IMR-90 (cell line): ENCODE measurements around the gene NR6A1. TPM values are rescaled to one million over a fixed set of nuclear protein-coding genes. Genes with fewer than 3 reads are reported as not detected.

Source experiments
- ATAC-seq: fragments of 200-7000 bp; cut with Tn5 transposase; 2 replicates; pipeline ENCODE4 v1.9.1; 2020; ENCODE audit warnings: low read depth, mild to moderate bottlenecking, moderate library complexity
- BruUV-seq: library from RNA; stranded (reverse); fragments of 400-500 nt; replicated peaks from 2 replicates; lab custom pipeline; 2021; lab: Mats Ljungman, UMichigan
- CTCF ChIA-PET: fragments of 300-600 bp; formaldehyde crosslinking; extraction: SDS; loops from one replicate; lab custom pipeline; 2021; ENCODE audit warnings: antibody characterized with exemption; lab: Yijun Ruan, JAX
- POLR2A ChIA-PET: fragments of 300-600 bp; sonication (Branson Sonifier 250); formaldehyde crosslinking; loops from one replicate; lab custom pipeline; 2022; ENCODE audit warnings: antibody characterized with exemption; ENCODE audit not compliant: unreplicated experiment; lab: Charles Lee
- DNase-seq: peaks from one replicate; pipeline ENCODE4 v3.0.0; 2013
- H2AFZ ChIP-seq: replicated peaks from 2 replicates; pipeline ENCODE3; 2013; ENCODE audit warnings: low read length, mild to moderate bottlenecking; ENCODE audit not compliant: poor library complexity
- H2AK5ac ChIP-seq: 2 replicates; pipeline ENCODE4 v1.6.1; 2013; ENCODE audit warnings: low read depth, low read length, inconsistent platforms
- H2AK9ac ChIP-seq: replicated peaks from 2 replicates; pipeline ENCODE3; 2013; ENCODE audit warnings: mild to moderate bottlenecking, low read depth, low read length, moderate library complexity; ENCODE audit not compliant: poor library complexity
- H2BK120ac ChIP-seq: 2 replicates; pipeline ENCODE4 v1.6.1; 2013; ENCODE audit warnings: low read depth, low read length, inconsistent platforms
- H2BK15ac ChIP-seq: 3 replicates; pipeline ENCODE4 v1.6.1; 2013; ENCODE audit warnings: low read depth, low read length, inconsistent platforms
- H2BK20ac ChIP-seq: 2 replicates; pipeline ENCODE4 v1.6.1; 2013; ENCODE audit warnings: low read depth, mild to moderate bottlenecking, inconsistent platforms, low read length, moderate library complexity
- H2BK5ac ChIP-seq: 2 replicates; pipeline ENCODE4 v1.6.1; 2013; ENCODE audit warnings: mild to moderate bottlenecking, low read depth, low read length, inconsistent platforms; ENCODE audit not compliant: poor library complexity, severe bottlenecking
- H3K14ac ChIP-seq: replicated peaks from 2 replicates; pipeline ENCODE4 v1.6.1; 2013; ENCODE audit warnings: low read depth, low read length, inconsistent platforms
- H3K18ac ChIP-seq: 2 replicates; pipeline ENCODE4 v1.6.1; 2013; ENCODE audit warnings: low read depth, low read length, control low read depth
- H3K23ac ChIP-seq: 2 replicates; pipeline ENCODE4 v1.6.1; 2013; ENCODE audit warnings: low read depth, low read length, inconsistent platforms
- H3K27ac ChIP-seq: 2 replicates; pipeline ENCODE4 v1.5.1; 2013; ENCODE audit warnings: mild to moderate bottlenecking, control low read depth, low read length; ENCODE audit not compliant: insufficient read depth
- H3K27me3 ChIP-seq: 2 replicates; pipeline ENCODE4 v1.6.1; 2013; ENCODE audit warnings: low read length; ENCODE audit not compliant: control insufficient read depth, insufficient read depth
- H3K36me3 ChIP-seq: 2 replicates; pipeline ENCODE4 v1.6.1; 2013; ENCODE audit warnings: low read length, mixed read lengths; ENCODE audit not compliant: control insufficient read depth, insufficient read depth
- H3K4ac ChIP-seq: 2 replicates; pipeline ENCODE4 v1.6.1; 2013; ENCODE audit warnings: low read depth, low read length, inconsistent platforms
- H3K4me1 ChIP-seq: 2 replicates; pipeline ENCODE4 v1.6.1; 2013; ENCODE audit warnings: low read length, mixed read lengths; ENCODE audit not compliant: control insufficient read depth, insufficient read depth
- H3K4me2 ChIP-seq: 2 replicates; pipeline ENCODE4 v1.6.1; 2013; ENCODE audit warnings: low read depth, mild to moderate bottlenecking, control low read depth, low read length, moderate library complexity
- H3K4me3 ChIP-seq: 2 replicates; pipeline ENCODE4 v1.5.1; 2013; ENCODE audit warnings: low read depth, mild to moderate bottlenecking, control low read depth, low read length, moderate library complexity; ENCODE audit not compliant: insufficient read depth
- H3K56ac ChIP-seq: 2 replicates; pipeline ENCODE4 v1.6.1; 2013; ENCODE audit warnings: low read length, inconsistent platforms; ENCODE audit not compliant: insufficient read depth; ENCODE audit errors: extremely low read depth
- H3K79me1 ChIP-seq, 2 experiments: 2 replicates each; pipeline ENCODE4 v1.6.1; 2013; ENCODE audit warnings: low read length in 2 of 2, inconsistent platforms in 1 of 2, low read depth in 1 of 2
- H3K9ac ChIP-seq: 2 replicates; pipeline ENCODE4 v1.6.1; 2013; ENCODE audit warnings: low read depth, low read length, control low read depth
- H3K9me1 ChIP-seq: 2 replicates; pipeline ENCODE4 v1.6.1; 2013; ENCODE audit warnings: low read length, inconsistent platforms; ENCODE audit not compliant: insufficient read depth
- H3K9me3 ChIP-seq: 2 replicates; pipeline ENCODE4 v1.6.1; 2013; ENCODE audit warnings: low read length; ENCODE audit not compliant: control insufficient read depth, insufficient read depth
- H4K20me1 ChIP-seq: 2 replicates; pipeline ENCODE4 v1.6.1; 2013; ENCODE audit warnings: low read length, inconsistent platforms; ENCODE audit not compliant: insufficient read depth
- H4K5ac ChIP-seq: 2 replicates; pipeline ENCODE4 v1.6.1; 2013; ENCODE audit warnings: mild to moderate bottlenecking, low read depth, low read length, control low read depth
- H4K8ac ChIP-seq, 2 experiments: 2 replicates each; pipeline ENCODE4 v1.6.1; 2013; ENCODE audit warnings: low read depth in 2 of 2, low read length in 2 of 2, control low read depth in 1 of 2, inconsistent platforms in 1 of 2
- H4K91ac ChIP-seq: 2 replicates; pipeline ENCODE4 v1.6.1; 2013; ENCODE audit warnings: low read depth, low read length, inconsistent platforms; ENCODE audit not compliant: insufficient read depth
- BHLHE40 ChIP-seq: fragments of 150-350 bp; IDR thresholded peaks from 2 replicates; pipeline ENCODE4 v1.6.1; 2016; ENCODE audit warnings: mild to moderate bottlenecking, low read depth, low read length
- CEBPB ChIP-seq: IDR thresholded peaks from 2 replicates; pipeline ENCODE4 v1.6.1; 2012; ENCODE audit warnings: low read depth, low read length, improper control_type of control experiment
- CHD1 ChIP-seq: IDR thresholded peaks from 2 replicates; pipeline ENCODE4 v1.6.1; 2012; ENCODE audit warnings: low read depth, low read length, improper control_type of control experiment
- ELK1 ChIP-seq: fragments of 150-350 bp; IDR thresholded peaks from 2 replicates; pipeline ENCODE4 v1.6.1; 2016; ENCODE audit warnings: low read depth, mild to moderate bottlenecking, low read length, moderate library complexity, borderline replicate concordance
- FOS ChIP-seq: fragments of 150-350 bp; IDR thresholded peaks from 2 replicates; pipeline ENCODE4 v1.6.1; 2016; ENCODE audit warnings: low read depth, low read length
- MAFK ChIP-seq: IDR thresholded peaks from 2 replicates; pipeline ENCODE4 v1.6.1; 2012; ENCODE audit warnings: low read depth, low read length, improper control_type of control experiment
- MAZ ChIP-seq: IDR thresholded peaks from 2 replicates; pipeline ENCODE4 v1.6.1; 2012; ENCODE audit warnings: low read depth, mild to moderate bottlenecking, low read length, improper control_type of control experiment, moderate library complexity, borderline replicate concordance
- MXI1 ChIP-seq: IDR thresholded peaks from 2 replicates; pipeline ENCODE4 v1.6.1; 2012; ENCODE audit warnings: low read depth, mild to moderate bottlenecking, low read length, moderate library complexity, borderline replicate concordance
- NFE2L2 ChIP-seq: fragments of 150-350 bp; IDR thresholded peaks from 2 replicates; pipeline ENCODE4 v1.6.1; 2016; ENCODE audit warnings: low read depth, mild to moderate bottlenecking, low read length
- POLR2A ChIP-seq: IDR thresholded peaks from 2 replicates; pipeline ENCODE4 v1.6.1; 2012; ENCODE audit warnings: mild to moderate bottlenecking, low read depth, low read length
- RAD21 ChIP-seq: IDR thresholded peaks from 2 replicates; pipeline ENCODE4 v1.6.1; 2012; ENCODE audit warnings: low read length, improper control_type of control experiment
- RCOR1 ChIP-seq: IDR thresholded peaks from 2 replicates; pipeline ENCODE4 v1.6.1; 2012; ENCODE audit warnings: mild to moderate bottlenecking, low read length, improper control_type of control experiment; ENCODE audit not compliant: insufficient replicate concordance
- RFX5 ChIP-seq: IDR thresholded peaks from 2 replicates; pipeline ENCODE4 v1.8.0; 2012; ENCODE audit warnings: low read depth, mild to moderate bottlenecking, low read length, moderate library complexity
- SMC3 ChIP-seq: fragments of 150-350 bp; IDR thresholded peaks from 2 replicates; pipeline ENCODE4 v1.6.1; 2016; ENCODE audit warnings: low read depth, mild to moderate bottlenecking, antibody characterized with exemption, low read length, moderate library complexity
- WGBS, 2 experiments: methylation state at CpG; one replicate each; pipeline versions ENCODE4 v1.1.5 to v1.1.7; 2013; ENCODE audit warnings: missing lambda C conversion rate in 2 of 2; ENCODE audit not compliant: insufficient read length in 1 of 2; ENCODE audit errors: extremely low coverage in 2 of 2; 5-methylcytosine and 5-hydroxymethylcytosine counted together
- dilution Hi-C: fragments of 300-500 bp; cut with HindIII; formaldehyde crosslinking; loops from one replicate; pipeline ENCODE4 v1.14.3; 2018; ENCODE audit warnings: low sequenced_read_pairs; ENCODE audit not compliant: unreplicated experiment
- in situ Hi-C: fragments of 300-500 bp; cut with MboI; formaldehyde crosslinking; loops from 3 replicates; pipeline ENCODE4 v1.14.3; 2019; ENCODE audit warnings: low sequenced_read_pairs, inconsistent platforms, mixed read lengths
- intact Hi-C: fragments of 100-400 bp; cut with micrococcal nuclease; formaldehyde crosslinking; loops from 2 replicates; pipeline ENCODE4 v1.10.0; 2022
- polyA plus RNA-seq, 3 experiments: library from polyadenylated mRNA; depleted of rRNA; stranded (reverse); fragments of >200 nt; gene quantifications; 2 replicates each; pipeline ENCODE4 v1.2.3, GENCODE V29; 2012; ENCODE audit warnings: low replicate concordance in 1 of 3
- total RNA-seq: library from RNA; depleted of rRNA; stranded (reverse); fragments of >200 nt; gene quantifications from 2 replicates; pipeline ENCODE4 v1.2.3, GENCODE V29; 2012
- TF ChIP-seq, protein P1 (sequence below): conservative IDR thresholded peaks from 2 replicates; pipeline ENCODE4 v1.5.1; 2012; ENCODE audit warnings: mild to moderate bottlenecking, low read depth, low read length, improper control_type of control experiment
- TF ChIP-seq, protein P2 (sequence below): fragments of 150-350 bp; IDR thresholded peaks from 2 replicates; pipeline ENCODE4 v1.6.1; 2017; ENCODE audit warnings: mild to moderate bottlenecking, antibody characterized with exemption, low read length, low read depth

The NR6A1 gene
- total and polyA plus RNA-seq, 2 of the 4 experiments (the other 2 are of a cell fraction), result 0.14 to 0.36 TPM

GRCh38 chr9:124477211-124477647 is 293.9 kb downstream of the NR6A1 start:
- H2BK20ac ChIP-seq, result no peak overlapping the region
- H2AK5ac ChIP-seq, result no peak overlapping the region
- H2BK120ac ChIP-seq, result no peak overlapping the region
- peaks cover 79% of the 10 kb centered on the region for H3K27me3 ChIP-seq
- H2AFZ ChIP-seq, result peak overlapping the region; percentile 76
- ATAC-seq (no peak), DNase-seq (no peak)
- no peak overlapping the region for H3K27ac ChIP-seq
- H3K36me3 ChIP-seq, result no peaks in the 10 kb centered on the region
- H3K56ac ChIP-seq, result no peak overlapping the region
- no peak overlapping the region for H2BK5ac ChIP-seq
- H4K20me1 ChIP-seq, result no peaks in the 10 kb centered on the region
- H3K4ac ChIP-seq, result no peak overlapping the region
- in situ Hi-C loops (no loop called here), intact Hi-C loops (no loop called here), dilution Hi-C loops (no loop called here)
- H3K9ac ChIP-seq, result no peak overlapping the region
- no peak overlapping the region for H3K18ac ChIP-seq
- H3K4me3 ChIP-seq, result no peak overlapping the region
- H3K4me2 ChIP-seq, result no peak overlapping the region
- H4K91ac ChIP-seq, result no peak overlapping the region
- H3K23ac ChIP-seq, result no peak overlapping the region
- no peaks in the 10 kb centered on the region for H3K79me1 ChIP-seq
- ChIA-PET POLR2A (no interaction called here), CTCF (no interaction called here)
- 27% methylated on average over 7 of the region's 19 CpGs; no CpG with 5 or more reads in 1 of the 2 experiments for WGBS, 2 experiments
- no peak for TF ChIP-seq MAFK
- TF ChIP-seq MXI1, result no peak
- no peak for TF ChIP-seq CHD1
- TF ChIP-seq, protein P1, sequence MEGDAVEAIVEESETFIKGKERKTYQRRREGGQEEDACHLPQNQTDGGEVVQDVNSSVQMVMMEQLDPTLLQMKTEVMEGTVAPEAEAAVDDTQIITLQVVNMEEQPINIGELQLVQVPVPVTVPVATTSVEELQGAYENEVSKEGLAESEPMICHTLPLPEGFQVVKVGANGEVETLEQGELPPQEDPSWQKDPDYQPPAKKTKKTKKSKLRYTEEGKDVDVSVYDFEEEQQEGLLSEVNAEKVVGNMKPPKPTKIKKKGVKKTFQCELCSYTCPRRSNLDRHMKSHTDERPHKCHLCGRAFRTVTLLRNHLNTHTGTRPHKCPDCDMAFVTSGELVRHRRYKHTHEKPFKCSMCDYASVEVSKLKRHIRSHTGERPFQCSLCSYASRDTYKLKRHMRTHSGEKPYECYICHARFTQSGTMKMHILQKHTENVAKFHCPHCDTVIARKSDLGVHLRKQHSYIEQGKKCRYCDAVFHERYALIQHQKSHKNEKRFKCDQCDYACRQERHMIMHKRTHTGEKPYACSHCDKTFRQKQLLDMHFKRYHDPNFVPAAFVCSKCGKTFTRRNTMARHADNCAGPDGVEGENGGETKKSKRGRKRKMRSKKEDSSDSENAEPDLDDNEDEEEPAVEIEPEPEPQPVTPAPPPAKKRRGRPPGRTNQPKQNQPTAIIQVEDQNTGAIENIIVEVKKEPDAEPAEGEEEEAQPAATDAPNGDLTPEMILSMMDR, result no peak
- TF ChIP-seq, protein P2, sequence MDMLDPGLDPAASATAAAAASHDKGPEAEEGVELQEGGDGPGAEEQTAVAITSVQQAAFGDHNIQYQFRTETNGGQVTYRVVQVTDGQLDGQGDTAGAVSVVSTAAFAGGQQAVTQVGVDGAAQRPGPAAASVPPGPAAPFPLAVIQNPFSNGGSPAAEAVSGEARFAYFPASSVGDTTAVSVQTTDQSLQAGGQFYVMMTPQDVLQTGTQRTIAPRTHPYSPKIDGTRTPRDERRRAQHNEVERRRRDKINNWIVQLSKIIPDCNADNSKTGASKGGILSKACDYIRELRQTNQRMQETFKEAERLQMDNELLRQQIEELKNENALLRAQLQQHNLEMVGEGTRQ, result no peak
- TF ChIP-seq MAZ, result no peak
- no peak for TF ChIP-seq CEBPB
- no peak for TF ChIP-seq FOS
- no peak for TF ChIP-seq ELK1
- TF ChIP-seq NFE2L2, result no peak
- no peak for TF ChIP-seq RAD21
- TF ChIP-seq RFX5, result no peak
- TF ChIP-seq POLR2A, result no peak
- no peak for TF ChIP-seq BHLHE40
- no peak for TF ChIP-seq RCOR1
- TF ChIP-seq SMC3, result no peak
- H3K9me3 ChIP-seq, result no peaks in the 10 kb centered on the region
- no peak overlapping the region for H4K8ac ChIP-seq
- no peak overlapping the region for H2BK15ac ChIP-seq
- no peaks in the 10 kb centered on the region for H3K9me1 ChIP-seq
- peak overlapping the region; percentile 55 for H2AK9ac ChIP-seq
- no peaks in the 10 kb centered on the region for H3K4me1 ChIP-seq
- BruUV-seq, result no TSS peak
- H3K14ac ChIP-seq, result no peak overlapping the region
- no peak overlapping the region for H4K5ac ChIP-seq
